K562 (cell line): Measurements from ENCODE around the gene MYO6.

Experiments used
- EP300 ChIP-seq: IDR thresholded peaks from 2 replicates; pipeline ENCODE4 v1.6.1; 2012; ENCODE audit warnings: low read length, improper control_type of control experiment
- TF ChIP-seq, protein P1 (sequence below): fragments of 450-650 bp; formaldehyde crosslinking; IDR thresholded peaks from 2 replicates; pipeline ENCODE4 v1.4.0; 2020; ENCODE audit warnings: mild to moderate bottlenecking

- TF ChIP-seq EP300, result no peak
- TF ChIP-seq, protein P1, sequence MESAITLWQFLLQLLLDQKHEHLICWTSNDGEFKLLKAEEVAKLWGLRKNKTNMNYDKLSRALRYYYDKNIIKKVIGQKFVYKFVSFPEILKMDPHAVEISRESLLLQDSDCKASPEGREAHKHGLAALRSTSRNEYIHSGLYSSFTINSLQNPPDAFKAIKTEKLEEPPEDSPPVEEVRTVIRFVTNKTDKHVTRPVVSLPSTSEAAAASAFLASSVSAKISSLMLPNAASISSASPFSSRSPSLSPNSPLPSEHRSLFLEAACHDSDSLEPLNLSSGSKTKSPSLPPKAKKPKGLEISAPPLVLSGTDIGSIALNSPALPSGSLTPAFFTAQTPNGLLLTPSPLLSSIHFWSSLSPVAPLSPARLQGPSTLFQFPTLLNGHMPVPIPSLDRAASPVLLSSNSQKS (CRISPR knock-in tag), result no peak
Measured at GRCh38 chr6:75824160-75824559, 75.1 kb downstream of the MYO6 start.
